ENCODE data around the gene CHD5. TPM values are rescaled to one million over a fixed set of nuclear protein-coding genes. Genes with fewer than 3 reads are reported as not detected.

The CHD5 gene
- polyA plus RNA-seq, 1 donor from 2014 or later = 22.0 TPM

GRCh38 chr1:6183520-6183989, 3.4 kb upstream of the CHD5 start:
- no peaks in the 10 kb centered on the region for H3K9me3 ChIP-seq (ENCODE audit: low read length)
- H3K4me2 ChIP-seq (ENCODE audit: low read length) = no peak overlapping the region
- H3K9me2 ChIP-seq (ENCODE audit: insufficient read depth, low read length) = no peaks in the 10 kb centered on the region
- H3K9ac ChIP-seq (ENCODE audit: low read length) = no peak overlapping the region
- no peaks in the 10 kb centered on the region for H4K20me1 ChIP-seq (ENCODE audit: insufficient read depth)
- no peak overlapping the region for H3K27ac ChIP-seq (ENCODE audit: low read length)
- no peaks in the 10 kb centered on the region for H3K36me3 ChIP-seq (ENCODE audit: insufficient read depth, low read length)
- H3K4me3 ChIP-seq (ENCODE audit: low read length) = no peak overlapping the region
- no peaks in the 10 kb centered on the region for H3F3A ChIP-seq (ENCODE audit: insufficient read depth, low read length, poor library complexity, severe bottlenecking)
- H3K27me3 ChIP-seq (ENCODE audit: insufficient read depth, low read depth, low read length) = peaks cover 28% of the 10 kb centered on the region
- no peaks in the 10 kb centered on the region for H3K79me2 ChIP-seq (replicated peaks; ENCODE audit: insufficient read depth, low read length)
- H2AFZ ChIP-seq (ENCODE audit: low read depth, low read length) = no peak overlapping the region
- TF ChIP-seq CTCF (IDR thresholded peaks at IDR 0.05; ENCODE audit: poor library complexity, severe bottlenecking) (peak; percentile 22), MXI1 (conservative IDR thresholded peaks at IDR 0.05; ENCODE audit: poor library complexity, severe bottlenecking) (no peak)

GRCh38 chr1:6181347-6181770, 1.2 kb upstream of the CHD5 start:
- no peak for TF ChIP-seq REST (IDR thresholded peaks at IDR 0.05; ENCODE audit: borderline replicate concordance)
- TF ChIP-seq EZH2 (IDR thresholded peaks at IDR 0.05; ENCODE audit: borderline replicate concordance, insufficient read depth, low read length, poor library complexity, severe bottlenecking) = no peak
- no peak for TF ChIP-seq MXI1 (conservative IDR thresholded peaks at IDR 0.05; ENCODE audit: poor library complexity, severe bottlenecking)
- Histone ChIP-seq H3K36me3 (ENCODE audit: insufficient read depth, low read length) (no peaks in the 10 kb centered on the region), H3K9ac (ENCODE audit: low read length) (no peak overlapping the region), H3K4me2 (ENCODE audit: low read length) (no peak overlapping the region), H2AFZ (ENCODE audit: low read depth, low read length) (no peak overlapping the region), H3K27ac (ENCODE audit: low read length) (no peak overlapping the region), H3K79me2 (replicated peaks; ENCODE audit: insufficient read depth, low read length) (no peaks in the 10 kb centered on the region), H3K4me3 (ENCODE audit: low read length) (no peak overlapping the region), H3F3A (ENCODE audit: insufficient read depth, low read length, poor library complexity, severe bottlenecking) (no peaks in the 10 kb centered on the region), H3K9me3 (ENCODE audit: low read length) (no peaks in the 10 kb centered on the region), H4K20me1 (ENCODE audit: insufficient read depth) (no peaks in the 10 kb centered on the region), H3K9me2 (ENCODE audit: insufficient read depth, low read length) (no peaks in the 10 kb centered on the region), H3K27me3 (ENCODE audit: insufficient read depth, low read depth, low read length) (peaks cover 50% of the 10 kb centered on the region)

GRCh38 chr1:6180707-6181311, 688 bp upstream of the CHD5 start:
- H3K4me2 ChIP-seq (ENCODE audit: low read length) = no peak overlapping the region
- no peak overlapping the region for H3K9ac ChIP-seq (ENCODE audit: low read length)
- H3F3A ChIP-seq (ENCODE audit: insufficient read depth, low read length, poor library complexity, severe bottlenecking) = no peaks in the 10 kb centered on the region
- H3K4me3 ChIP-seq (ENCODE audit: low read length) = peak overlapping the region; percentile 41
- H4K20me1 ChIP-seq (ENCODE audit: insufficient read depth) = no peaks in the 10 kb centered on the region
- H3K9me3 ChIP-seq (ENCODE audit: low read length) = no peaks in the 10 kb centered on the region
- H2AFZ ChIP-seq (ENCODE audit: low read depth, low read length) = no peak overlapping the region
- no peaks in the 10 kb centered on the region for H3K9me2 ChIP-seq (ENCODE audit: insufficient read depth, low read length)
- no peak for TF ChIP-seq EP300 (conservative IDR thresholded peaks at IDR 0.05; ENCODE audit: poor library complexity, severe bottlenecking)
- no peak for TF ChIP-seq MXI1 (conservative IDR thresholded peaks at IDR 0.05; ENCODE audit: poor library complexity, severe bottlenecking)
- TF ChIP-seq EZH2 (IDR thresholded peaks at IDR 0.05; ENCODE audit: borderline replicate concordance, insufficient read depth, low read length, poor library complexity, severe bottlenecking) = no peak
- TF ChIP-seq SMC3 (conservative IDR thresholded peaks at IDR 0.05; ENCODE audit: poor library complexity) = no peak
- TF ChIP-seq CTCF (IDR thresholded peaks at IDR 0.05; ENCODE audit: poor library complexity, severe bottlenecking) = no peak
- TF ChIP-seq REST (IDR thresholded peaks at IDR 0.05; ENCODE audit: borderline replicate concordance) = no peak
- TF ChIP-seq RAD21 (conservative IDR thresholded peaks at IDR 0.05) = no peak
- TF ChIP-seq POLR2AphosphoS5 (IDR thresholded peaks at IDR 0.05) = no peak
- TF ChIP-seq TAF1 (IDR thresholded peaks at IDR 0.05; ENCODE audit: low read depth) = no peak
- no peaks in the 10 kb centered on the region for H3K79me2 ChIP-seq (replicated peaks; ENCODE audit: insufficient read depth, low read length)
- no peak overlapping the region for H3K27ac ChIP-seq (ENCODE audit: low read length)
- H3K27me3 ChIP-seq (ENCODE audit: insufficient read depth, low read depth, low read length) = peaks cover 55% of the 10 kb centered on the region
- no peaks in the 10 kb centered on the region for H3K36me3 ChIP-seq (ENCODE audit: insufficient read depth, low read length)

All from neural cell (in vitro differentiated cells).